Effector memory CD4-positive, alpha-beta T cell (primary cell): ENCODE measurements around the gene SYNGR4.

Experiments
- DNase-seq, 3 donors: peaks; one replicate each; pipeline ENCODE4 v3.0.0-alpha.2; 2020
- H3K27ac ChIP-seq: 2 replicates; pipeline ENCODE4 v1.7.0; 2013; ENCODE audit warnings: mild to moderate bottlenecking, low read length, moderate library complexity; ENCODE audit not compliant: insufficient read depth, poor library complexity, severe bottlenecking
- H3K27me3 ChIP-seq: replicated peaks from 2 replicates; pipeline ENCODE4 v1.7.0; 2013; ENCODE audit warnings: mild to moderate bottlenecking, low read length; ENCODE audit not compliant: insufficient read depth, control insufficient read depth, poor library complexity, severe bottlenecking
- H3K36me3 ChIP-seq: 2 replicates; pipeline ENCODE4 v1.7.0; 2013; ENCODE audit warnings: mild to moderate bottlenecking, low read length, moderate library complexity; ENCODE audit not compliant: control insufficient read depth, insufficient read depth
- H3K4me1 ChIP-seq: 2 replicates; pipeline ENCODE4 v1.7.0; 2013; ENCODE audit warnings: low read length, mild to moderate bottlenecking; ENCODE audit not compliant: control insufficient read depth, insufficient read depth, poor library complexity, severe bottlenecking
- H3K4me3 ChIP-seq: 2 replicates; pipeline ENCODE4 v1.7.0; 2013; ENCODE audit warnings: low read length, low read depth, mild to moderate bottlenecking; ENCODE audit not compliant: insufficient read depth, poor library complexity, severe bottlenecking
- H3K9me3 ChIP-seq: 2 replicates; pipeline ENCODE4 v1.7.0; 2013; ENCODE audit warnings: mild to moderate bottlenecking, low read length, moderate library complexity; ENCODE audit not compliant: control insufficient read depth

The SYNGR4 gene

GRCh38 chr19:48424694-48425219, 60.6 kb downstream of the SYNGR4 start:
- Histone ChIP-seq H3K4me3 (no peak overlapping the region), H3K9me3 (no peaks in the 10 kb centered on the region), H3K27me3 (no peaks in the 10 kb centered on the region), H3K4me1 (no peaks in the 10 kb centered on the region), H3K36me3 (no peaks in the 10 kb centered on the region), H3K27ac (no peak overlapping the region)
- no peak for DNase-seq
